Measurements from ENCODE around the gene CCNY. TPM values are rescaled to one million over a fixed set of nuclear protein-coding genes. Genes with fewer than 3 reads are reported as not detected.

CCNY gene
- total RNA-seq, 1 experiment from 2014 or later = 62.2 TPM

- Histone ChIP-seq H3K4me1 (ENCODE audit: control insufficient read depth in 1 of 2, insufficient read depth in 2 of 2, low read length in 2 of 2) (peaks cover 3 to 7% of the 10 kb centered on the region in 2 experiments; a peak in 2 of 4 replicates), H3K9ac (ENCODE audit: low read length) (no peak overlapping the region), H3K36me3 (ENCODE audit: control insufficient read depth in 1 of 2, insufficient read depth in 2 of 2, low read length in 2 of 2) (no peaks in the 10 kb centered on the region), H3K4me2 (ENCODE audit: low read length) (no peak overlapping the region), H3K27me3 (ENCODE audit: insufficient read depth, low read length) (no peaks in the 10 kb centered on the region), H4K20me1 (ENCODE audit: insufficient read depth) (no peaks in the 10 kb centered on the region), H3K4me3 (replicated peaks in 1 of 2; ENCODE audit: low read depth in 1 of 2, low read length in 2 of 2) (no peak overlapping the region), H3K79me2 (ENCODE audit: insufficient read depth, low read length) (peaks cover 35% of the 10 kb centered on the region), H2AFZ (ENCODE audit: low read depth, low read length, poor library complexity, severe bottlenecking) (no peak overlapping the region), H3K9me2 (ENCODE audit: insufficient read depth) (no peaks in the 10 kb centered on the region), H3K9me3 (ENCODE audit: control insufficient read depth in 1 of 2, insufficient read depth in 1 of 2, low read depth in 1 of 2, low read length in 2 of 2) (no peaks in the 10 kb centered on the region), H3K27ac (ENCODE audit: low read depth, low read length) (no peak overlapping the region)
- CTCF ChIA-PET = interaction anchor here (1.0 kb wide), 1 partner anchor 12 kb away, joined by 3 read pairs; no protein-coding TSS in a partner anchor
- POLR2A ChIA-PET = no interaction called here
- RAD21 ChIA-PET (ENCODE audit: low non-redundant PET in 1 of 2, low total read pairs in 2 of 2, uncharacterized antibody in 2 of 2, unreplicated experiment in 2 of 2) = no interaction called here
- TF ChIP-seq SIN3A (IDR thresholded peaks at IDR 0.05; ENCODE audit: low read depth) (no peak), POLR2A (IDR thresholded peaks at IDR 0.05; ENCODE audit: borderline replicate concordance, extremely low read depth, insufficient read depth, insufficient read length) (no peak), ZFX (IDR thresholded peaks at IDR 0.05) (no peak), POLR2AphosphoS5 (IDR thresholded peaks at IDR 0.05; ENCODE audit: low read depth, low read length) (no peak), SRF (IDR thresholded peaks at IDR 0.05; ENCODE audit: low read depth) (no peak), EZH2phosphoT487 (IDR thresholded peaks at IDR 0.05; ENCODE audit: borderline replicate concordance) (no peak), CEBPB (IDR thresholded peaks at IDR 0.05; ENCODE audit: low read depth) (no peak), EGR1 (IDR thresholded peaks at IDR 0.05; ENCODE audit: low read depth) (no peak), RAD21 (IDR thresholded peaks at IDR 0.05; ENCODE audit: low read depth) (no peak), MAX (IDR thresholded peaks at IDR 0.05) (no peak)
- no TSS peak for BruUV-seq (replicated peaks)
- no peak for ATAC-seq
- no peak for DNase-seq (ENCODE audit: low read depth, low spot score)
- intact Hi-C loops (cut with micrococcal nuclease) = no loop called here
Measured at GRCh38 chr10:35492386-35493195, 156.3 kb downstream of the CCNY start.

All from HCT116 (cell line).